HepG2 (cell line): ENCODE measurements around the gene DDAH1.

Source experiments
- CTCF ChIP-seq: sonication (generic); formaldehyde crosslinking; IDR thresholded peaks from 2 replicates; pipeline ENCODE4 v1.5.0; 2020; ENCODE audit warnings: mild to moderate bottlenecking, missing genetic modification reagents, moderate library complexity
- HCFC1 ChIP-seq: fragments of 150-350 bp; IDR thresholded peaks from 2 replicates; pipeline ENCODE4 v1.6.1; 2014; ENCODE audit warnings: low read depth, low read length
- SP1 ChIP-seq, 2 experiments: fragments of 450-650 bp in 1 of 2; sonication (generic) in 1 of 2; formaldehyde crosslinking in 1 of 2; IDR thresholded peaks; 2 replicates each; pipeline versions ENCODE4 v1.4.0 to v1.6.1; 2016 to 2020; ENCODE audit warnings: missing genetic modification reagents in 1 of 2
- TF ChIP-seq, protein P1 (sequence below): sonication (generic); formaldehyde crosslinking; IDR thresholded peaks from 2 replicates; pipeline ENCODE4 v1.4.0; 2020; ENCODE audit warnings: mild to moderate bottlenecking, missing genetic modification reagents, borderline replicate concordance

GRCh38 chr1:85378534-85378933, 86.4 kb downstream of the DDAH1 start:
- TF ChIP-seq SP1 (IDR thresholded peaks at IDR 0.05) (no peak), SP1 (CRISPR knock-in tag; IDR thresholded peaks at IDR 0.05) (no peak), CTCF (no peak), HCFC1 (no peak)
- TF ChIP-seq, protein P1, sequence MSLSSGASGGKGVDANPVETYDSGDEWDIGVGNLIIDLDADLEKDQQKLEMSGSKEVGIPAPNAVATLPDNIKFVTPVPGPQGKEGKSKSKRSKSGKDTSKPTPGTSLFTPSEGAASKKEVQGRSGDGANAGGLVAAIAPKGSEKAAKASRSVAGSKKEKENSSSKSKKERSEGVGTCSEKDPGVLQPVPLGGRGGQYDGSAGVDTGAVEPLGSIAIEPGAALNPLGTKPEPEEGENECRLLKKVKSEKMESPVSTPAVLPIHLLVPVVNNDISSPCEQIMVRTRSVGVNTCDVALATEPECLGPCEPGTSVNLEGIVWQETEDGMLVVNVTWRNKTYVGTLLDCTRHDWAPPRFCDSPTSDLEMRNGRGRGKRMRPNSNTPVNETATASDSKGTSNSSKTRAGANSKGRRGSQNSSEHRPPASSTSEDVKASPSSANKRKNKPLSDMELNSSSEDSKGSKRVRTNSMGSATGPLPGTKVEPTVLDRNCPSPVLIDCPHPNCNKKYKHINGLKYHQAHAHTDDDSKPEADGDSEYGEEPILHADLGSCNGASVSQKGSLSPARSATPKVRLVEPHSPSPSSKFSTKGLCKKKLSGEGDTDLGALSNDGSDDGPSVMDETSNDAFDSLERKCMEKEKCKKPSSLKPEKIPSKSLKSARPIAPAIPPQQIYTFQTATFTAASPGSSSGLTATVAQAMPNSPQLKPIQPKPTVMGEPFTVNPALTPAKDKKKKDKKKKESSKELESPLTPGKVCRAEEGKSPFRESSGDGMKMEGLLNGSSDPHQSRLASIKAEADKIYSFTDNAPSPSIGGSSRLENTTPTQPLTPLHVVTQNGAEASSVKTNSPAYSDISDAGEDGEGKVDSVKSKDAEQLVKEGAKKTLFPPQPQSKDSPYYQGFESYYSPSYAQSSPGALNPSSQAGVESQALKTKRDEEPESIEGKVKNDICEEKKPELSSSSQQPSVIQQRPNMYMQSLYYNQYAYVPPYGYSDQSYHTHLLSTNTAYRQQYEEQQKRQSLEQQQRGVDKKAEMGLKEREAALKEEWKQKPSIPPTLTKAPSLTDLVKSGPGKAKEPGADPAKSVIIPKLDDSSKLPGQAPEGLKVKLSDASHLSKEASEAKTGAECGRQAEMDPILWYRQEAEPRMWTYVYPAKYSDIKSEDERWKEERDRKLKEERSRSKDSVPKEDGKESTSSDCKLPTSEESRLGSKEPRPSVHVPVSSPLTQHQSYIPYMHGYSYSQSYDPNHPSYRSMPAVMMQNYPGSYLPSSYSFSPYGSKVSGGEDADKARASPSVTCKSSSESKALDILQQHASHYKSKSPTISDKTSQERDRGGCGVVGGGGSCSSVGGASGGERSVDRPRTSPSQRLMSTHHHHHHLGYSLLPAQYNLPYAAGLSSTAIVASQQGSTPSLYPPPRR: no peak
